Adipocyte (in vitro differentiated cells): Measurements from ENCODE around the gene PIEZO2.
"Not testable (repeated sequence)": the region's sequence is repeated elsewhere in the genome, so short reads cannot be mapped to it uniquely, and the experiment has no call there.

Source experiments
- DNase-seq: peaks from one replicate; pipeline ENCODE4 v3.0.0-alpha.2; 2015; ENCODE audit warnings: low read depth
- H3K27me3 ChIP-seq: replicated peaks from 2 replicates; pipeline ENCODE4 v1.7.0; 2013; ENCODE audit warnings: mild to moderate bottlenecking, low read length, moderate library complexity; ENCODE audit not compliant: control insufficient read depth, insufficient read depth
- H3K36me3 ChIP-seq: 2 replicates; pipeline ENCODE4 v1.7.0; 2013; ENCODE audit warnings: low read length, mild to moderate bottlenecking, moderate library complexity; ENCODE audit not compliant: control insufficient read depth, insufficient read depth, severe bottlenecking
- H3K4me1 ChIP-seq: 2 replicates; pipeline ENCODE4 v1.7.0; 2013; ENCODE audit warnings: mild to moderate bottlenecking, low read length, moderate library complexity; ENCODE audit not compliant: control insufficient read depth, insufficient read depth
- H3K4me3 ChIP-seq: 2 replicates; pipeline ENCODE4 v1.7.0; 2013; ENCODE audit warnings: mild to moderate bottlenecking, low read length, moderate library complexity
- H3K9ac ChIP-seq: 2 replicates; pipeline ENCODE4 v1.7.0; 2013; ENCODE audit warnings: mild to moderate bottlenecking, low read length, moderate library complexity
- H3K9me3 ChIP-seq: 2 replicates; pipeline ENCODE4 v1.7.0; 2013; ENCODE audit warnings: mild to moderate bottlenecking, low read length, moderate library complexity; ENCODE audit not compliant: control insufficient read depth

PIEZO2 gene

GRCh38 chr18:10851824-10852319 is 297.5 kb downstream of the PIEZO2 start:
- Histone ChIP-seq H3K4me3 (no peak overlapping the region), H3K27me3 (peaks cover 24% of the 10 kb centered on the region), H3K9ac (no peak overlapping the region), H3K9me3 (no peaks in the 10 kb centered on the region), H3K36me3 (no peaks in the 10 kb centered on the region), H3K4me1 (no peaks in the 10 kb centered on the region)
- DNase-seq: peak; percentile 87

- DNase-seq: no peak
- Histone ChIP-seq H3K9me3 (peaks cover 2% of the 10 kb centered on the region), H3K27me3 (peaks cover 16% of the 10 kb centered on the region), H3K9ac (no peak overlapping the region), H3K4me3 (no peak overlapping the region), H3K36me3 (no peaks in the 10 kb centered on the region), H3K4me1 (no peaks in the 10 kb centered on the region)
Observed at GRCh38 chr18:10850840-10851239, 298.5 kb downstream of the PIEZO2 start.

- Histone ChIP-seq H3K9me3 (peaks cover 4% of the 10 kb centered on the region), H3K9ac (no peak overlapping the region), H3K27me3 (peaks cover 16% of the 10 kb centered on the region), H3K36me3 (no peaks in the 10 kb centered on the region), H3K4me3 (no peak overlapping the region), H3K4me1 (no peaks in the 10 kb centered on the region)
- DNase-seq: no peak
Observed at GRCh38 chr18:10850216-10850615, 299.2 kb downstream of the PIEZO2 start.

- Histone ChIP-seq H3K9me3 (peaks cover 4% of the 10 kb centered on the region), H3K27me3 (peaks cover 16% of the 10 kb centered on the region), H3K4me1 (no peaks in the 10 kb centered on the region), H3K36me3 (no peaks in the 10 kb centered on the region), H3K4me3 (no peak overlapping the region), H3K9ac (no peak overlapping the region)
- DNase-seq: no peak
Observed at GRCh38 chr18:10847907-10848306, 301.5 kb downstream of the PIEZO2 start.

- H3K27me3 ChIP-seq: peaks cover 16% of the 10 kb centered on the region
- no peaks in the 10 kb centered on the region for H3K4me1 ChIP-seq
- H3K36me3 ChIP-seq: no peaks in the 10 kb centered on the region
- no peak for DNase-seq
- no peak overlapping the region for H3K9ac ChIP-seq
- no peak overlapping the region for H3K4me3 ChIP-seq
- H3K9me3 ChIP-seq: peaks cover 4% of the 10 kb centered on the region
Observed at GRCh38 chr18:10847408-10847790, 302.0 kb downstream of the PIEZO2 start.

GRCh38 chr18:10846657-10847407 is 302.5 kb downstream of the PIEZO2 start:
- no peak overlapping the region for H3K9ac ChIP-seq
- no peaks in the 10 kb centered on the region for H3K4me1 ChIP-seq
- DNase-seq: no peak
- H3K9me3 ChIP-seq: peaks cover 4% of the 10 kb centered on the region
- H3K36me3 ChIP-seq: no peaks in the 10 kb centered on the region
- H3K27me3 ChIP-seq: peaks cover 16% of the 10 kb centered on the region
- H3K4me3 ChIP-seq: no peak overlapping the region

- H3K4me1 ChIP-seq, H3K4me3 ChIP-seq, H3K9ac ChIP-seq, H3K9me3 ChIP-seq, DNase-seq, H3K36me3 ChIP-seq: not testable (repeated sequence)
- H3K27me3 ChIP-seq: peaks cover 16% of the 10 kb centered on the region
Observed at GRCh38 chr18:10846035-10846434, 303.3 kb downstream of the PIEZO2 start.

- H3K36me3 ChIP-seq: no peaks in the 10 kb centered on the region
- peaks cover 10% of the 10 kb centered on the region for H3K27me3 ChIP-seq
- peaks cover 4% of the 10 kb centered on the region for H3K9me3 ChIP-seq
- peaks cover 4% of the 10 kb centered on the region for H3K4me1 ChIP-seq
- no peak overlapping the region for H3K9ac ChIP-seq
- DNase-seq: no peak
- H3K4me3 ChIP-seq: no peak overlapping the region
Observed at GRCh38 chr18:10843565-10843964, 305.8 kb downstream of the PIEZO2 start.

- H3K27me3 ChIP-seq: peaks cover 6% of the 10 kb centered on the region
Observed at GRCh38 chr18:10842861-10843260, 306.5 kb downstream of the PIEZO2 start.

GRCh38 chr18:10842371-10842770 is 307.0 kb downstream of the PIEZO2 start:
- Histone ChIP-seq H3K27me3 (peaks cover 3% of the 10 kb centered on the region), H3K9ac (no peak overlapping the region)
- no peak for DNase-seq

More at GRCh38 chr18:10842861-10843260, 306.5 kb downstream of the PIEZO2 start:
- no peak overlapping the region for H3K4me3 ChIP-seq
- H3K36me3 ChIP-seq: no peaks in the 10 kb centered on the region
- no peak overlapping the region for H3K9ac ChIP-seq
- peak; percentile 25 for DNase-seq
- H3K9me3 ChIP-seq: peaks cover 4% of the 10 kb centered on the region
- peaks cover 4% of the 10 kb centered on the region for H3K4me1 ChIP-seq

GRCh38 chr18:10841203-10841602 is 308.2 kb downstream of the PIEZO2 start:
- no peaks in the 10 kb centered on the region for H3K27me3 ChIP-seq
- H3K4me1 ChIP-seq: peaks cover 4% of the 10 kb centered on the region
- H3K9me3 ChIP-seq: peaks cover 4% of the 10 kb centered on the region
- DNase-seq: peak; percentile 73
- H3K4me3 ChIP-seq: no peak overlapping the region
- H3K9ac ChIP-seq: no peak overlapping the region
- H3K36me3 ChIP-seq: no peaks in the 10 kb centered on the region

More at GRCh38 chr18:10842371-10842770, 307.0 kb downstream of the PIEZO2 start:
- H3K4me1 ChIP-seq: peaks cover 4% of the 10 kb centered on the region
- peaks cover 4% of the 10 kb centered on the region for H3K9me3 ChIP-seq
- H3K4me3 ChIP-seq: no peak overlapping the region
- H3K36me3 ChIP-seq: no peaks in the 10 kb centered on the region
